NCI-H345 treated with DMSO at 0.1 percent for 48 hours (cell line): ENCODE data around the gene TRAF2.
A peak's percentile ranks its signal among the peaks of the same experiment; 100 is the strongest.
"Not testable (repeated sequence)": the region's sequence is repeated elsewhere in the genome, so short reads cannot be mapped to it uniquely, and the experiment has no call there.

Source experiments
- DNase-seq: peaks from one replicate; lab custom pipeline; 2025; ENCODE audit not compliant: unreplicated experiment; lab: John Stamatoyannopoulos, UW

TRAF2 gene, protein sequence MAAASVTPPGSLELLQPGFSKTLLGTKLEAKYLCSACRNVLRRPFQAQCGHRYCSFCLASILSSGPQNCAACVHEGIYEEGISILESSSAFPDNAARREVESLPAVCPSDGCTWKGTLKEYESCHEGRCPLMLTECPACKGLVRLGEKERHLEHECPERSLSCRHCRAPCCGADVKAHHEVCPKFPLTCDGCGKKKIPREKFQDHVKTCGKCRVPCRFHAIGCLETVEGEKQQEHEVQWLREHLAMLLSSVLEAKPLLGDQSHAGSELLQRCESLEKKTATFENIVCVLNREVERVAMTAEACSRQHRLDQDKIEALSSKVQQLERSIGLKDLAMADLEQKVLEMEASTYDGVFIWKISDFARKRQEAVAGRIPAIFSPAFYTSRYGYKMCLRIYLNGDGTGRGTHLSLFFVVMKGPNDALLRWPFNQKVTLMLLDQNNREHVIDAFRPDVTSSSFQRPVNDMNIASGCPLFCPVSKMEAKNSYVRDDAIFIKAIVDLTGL

DNA sequence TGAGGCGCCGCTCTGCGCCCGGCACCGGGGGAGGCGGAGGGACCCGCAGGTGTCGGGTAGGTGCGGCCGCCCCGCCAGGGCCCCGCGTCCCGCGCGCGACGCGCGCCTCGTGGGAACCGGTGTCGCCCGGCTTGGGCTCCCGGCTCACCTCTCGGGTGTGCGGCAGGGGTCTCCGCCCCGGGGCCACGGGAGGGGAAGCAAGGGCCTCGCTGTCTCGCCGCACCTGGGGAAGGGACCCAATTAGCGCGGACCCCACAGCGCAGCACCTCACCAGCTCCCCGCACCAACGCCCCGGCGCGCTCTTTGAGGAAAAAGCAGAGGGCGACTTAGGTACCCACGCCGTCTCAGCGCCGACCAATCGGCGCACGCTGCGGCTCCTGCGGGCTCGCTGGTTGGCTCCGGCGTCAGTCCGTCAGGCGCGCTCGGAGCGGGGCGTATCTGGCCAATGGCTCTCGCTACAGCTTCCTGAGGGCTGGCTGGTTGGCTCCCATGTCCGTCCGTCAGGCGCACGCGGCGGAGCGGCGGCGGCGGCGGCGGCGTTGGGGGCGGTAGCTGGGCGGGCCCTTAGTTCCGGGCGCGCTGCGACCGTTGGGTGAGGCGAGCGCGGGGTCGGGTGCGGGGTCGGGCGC is at the start of gene TRAF2:
Gene TRAF2, plus strand, starts transcription at position 567 of the 629 bp plus-strand sequence. CDS start 12,225 bp downstream, outside the sequence.
- DNase-seq: peak; percentile 87

DNA sequence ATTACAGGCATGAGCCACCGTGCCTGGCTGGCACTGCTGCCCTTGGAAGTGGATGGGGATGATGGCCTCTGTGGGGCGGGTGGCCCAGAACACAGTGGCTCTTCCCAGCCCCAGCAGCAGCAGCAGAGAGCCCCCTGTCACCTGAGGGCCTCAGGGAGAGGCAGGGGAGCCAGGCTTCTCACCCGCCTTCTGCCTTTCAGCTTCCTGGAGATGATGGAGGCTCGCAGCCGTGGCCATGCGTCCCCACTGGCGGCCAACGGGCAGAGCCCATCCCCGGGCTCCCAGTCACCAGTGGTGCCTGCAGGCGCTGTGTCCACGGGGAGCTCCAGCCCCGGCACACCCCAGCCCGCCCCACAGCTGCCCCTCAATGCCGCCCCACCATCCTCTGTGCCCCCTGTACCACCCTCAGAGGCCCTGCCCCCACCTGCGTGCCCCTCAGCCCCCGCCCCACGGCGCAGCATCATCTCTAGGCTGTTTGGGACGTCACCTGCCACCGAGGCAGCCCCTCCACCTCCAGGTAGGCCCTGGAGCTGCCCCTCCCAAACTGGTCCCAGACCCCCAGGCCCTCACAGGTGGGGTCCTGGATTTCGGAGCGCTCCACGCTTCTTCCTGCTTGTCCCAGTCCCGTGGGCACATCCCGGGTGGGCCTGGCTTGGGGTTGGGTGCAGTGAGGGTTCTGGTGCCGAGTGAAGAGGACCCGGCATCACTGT is 49.0 kb upstream of the TRAF2 start:
- DNase-seq: no peak

DNA sequence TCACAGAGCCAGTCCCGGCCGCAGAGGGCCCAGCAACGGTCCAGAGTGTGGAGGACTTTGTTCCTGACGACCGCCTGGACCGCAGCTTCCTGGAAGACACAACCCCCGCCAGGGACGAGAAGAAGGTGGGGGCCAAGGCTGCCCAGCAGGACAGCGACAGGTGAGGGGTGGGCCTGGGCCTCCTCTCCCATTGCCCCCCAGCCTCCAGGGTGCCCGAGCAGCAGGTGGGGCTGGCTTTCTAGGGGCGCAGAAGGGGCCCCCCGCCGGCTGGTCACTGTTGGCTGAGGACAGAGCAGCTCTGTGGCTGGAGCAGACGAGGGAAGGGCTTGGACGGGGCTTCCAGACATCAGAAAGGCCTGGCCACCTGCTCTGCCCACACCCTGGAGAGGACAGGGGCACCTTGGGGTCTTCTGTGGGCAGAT is 48.4 kb upstream of the TRAF2 start:
- not testable (repeated sequence) for DNase-seq

DNA sequence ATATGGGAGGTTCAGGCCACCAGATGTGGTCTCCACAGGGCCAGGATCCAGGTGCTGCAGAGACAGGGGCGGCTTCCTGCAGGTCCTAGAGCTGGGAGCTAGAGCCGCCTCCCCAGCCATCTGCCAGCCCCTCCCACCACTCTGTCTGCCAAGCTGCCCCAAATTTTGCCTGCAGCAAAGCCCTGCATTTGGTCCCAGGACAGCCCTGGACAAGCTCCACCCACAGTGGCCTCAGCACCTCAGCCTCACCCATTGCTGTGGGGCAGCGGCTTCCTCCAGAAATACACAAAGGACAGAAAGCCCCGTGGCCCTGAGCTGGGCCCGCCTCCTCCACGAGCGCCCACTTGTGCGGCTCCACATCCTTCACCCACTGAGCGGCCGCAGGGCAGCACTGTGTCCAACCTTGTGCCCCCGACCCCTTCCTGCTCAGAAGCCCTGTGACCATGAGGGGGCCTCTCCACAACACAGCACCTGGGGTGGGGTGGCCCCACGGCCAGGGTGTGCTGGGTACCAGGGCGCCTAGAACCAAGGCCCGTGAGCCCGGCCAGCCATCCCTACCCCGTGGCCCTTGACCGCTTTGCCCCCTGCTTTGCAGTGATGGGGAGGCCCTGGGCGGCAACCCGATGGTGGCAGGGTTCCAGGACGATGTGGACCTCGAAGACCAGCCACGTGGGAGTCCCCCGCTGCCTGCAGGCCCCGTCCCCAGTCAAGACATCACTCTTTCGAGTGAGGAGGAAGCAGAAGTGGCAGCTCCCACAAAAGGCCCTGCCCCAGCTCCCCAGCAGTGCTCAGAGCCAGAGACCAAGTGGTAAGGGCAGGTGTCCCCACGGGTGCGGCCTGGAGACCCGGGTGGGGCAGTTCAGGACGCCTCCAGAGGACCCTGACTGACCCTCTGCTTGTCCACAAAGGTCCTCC is 47.7 kb upstream of the TRAF2 start:
- no peak for DNase-seq

DNA sequence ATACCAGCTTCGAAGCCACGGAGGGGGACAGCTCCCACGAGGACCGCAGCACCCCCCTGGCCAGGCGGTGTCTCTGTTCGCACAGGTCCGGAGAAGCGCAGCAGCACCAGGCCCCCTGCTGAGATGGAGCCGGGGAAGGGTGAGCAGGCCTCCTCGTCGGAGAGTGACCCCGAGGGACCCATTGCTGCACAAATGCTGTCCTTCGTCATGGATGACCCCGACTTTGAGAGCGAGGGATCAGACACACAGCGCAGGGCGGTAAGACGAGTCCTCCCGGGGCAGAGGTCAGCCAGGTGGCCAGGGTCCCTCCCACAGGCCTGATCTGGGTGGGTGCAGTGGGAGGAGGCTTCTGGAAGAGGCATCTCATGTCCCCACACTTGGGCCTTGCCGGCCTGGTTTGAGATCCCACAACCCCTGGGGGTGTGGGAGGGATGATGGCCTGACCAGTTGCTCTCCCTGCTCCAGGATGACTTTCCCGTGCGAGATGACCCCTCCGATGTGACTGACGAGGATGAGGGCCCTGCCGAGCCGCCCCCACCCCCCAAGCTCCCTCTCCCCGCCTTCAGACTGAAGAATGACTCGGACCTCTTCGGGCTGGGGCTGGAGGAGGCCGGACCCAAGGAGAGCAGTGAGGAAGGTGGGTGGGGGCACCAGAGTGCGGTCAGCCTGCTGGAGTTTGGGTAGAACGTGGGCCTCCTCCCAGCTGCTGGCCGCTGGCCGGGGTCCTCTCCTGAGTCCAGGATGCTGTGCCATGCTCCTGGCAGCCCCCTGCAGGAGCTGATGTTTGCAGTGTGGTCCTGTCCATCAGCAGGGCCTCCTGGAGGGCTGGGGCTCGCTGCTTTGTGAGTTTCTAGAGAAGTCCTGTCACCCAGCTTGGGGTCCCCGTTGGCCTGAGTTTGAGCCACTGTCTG is 46.8 kb upstream of the TRAF2 start:
- no peak for DNase-seq

DNA sequence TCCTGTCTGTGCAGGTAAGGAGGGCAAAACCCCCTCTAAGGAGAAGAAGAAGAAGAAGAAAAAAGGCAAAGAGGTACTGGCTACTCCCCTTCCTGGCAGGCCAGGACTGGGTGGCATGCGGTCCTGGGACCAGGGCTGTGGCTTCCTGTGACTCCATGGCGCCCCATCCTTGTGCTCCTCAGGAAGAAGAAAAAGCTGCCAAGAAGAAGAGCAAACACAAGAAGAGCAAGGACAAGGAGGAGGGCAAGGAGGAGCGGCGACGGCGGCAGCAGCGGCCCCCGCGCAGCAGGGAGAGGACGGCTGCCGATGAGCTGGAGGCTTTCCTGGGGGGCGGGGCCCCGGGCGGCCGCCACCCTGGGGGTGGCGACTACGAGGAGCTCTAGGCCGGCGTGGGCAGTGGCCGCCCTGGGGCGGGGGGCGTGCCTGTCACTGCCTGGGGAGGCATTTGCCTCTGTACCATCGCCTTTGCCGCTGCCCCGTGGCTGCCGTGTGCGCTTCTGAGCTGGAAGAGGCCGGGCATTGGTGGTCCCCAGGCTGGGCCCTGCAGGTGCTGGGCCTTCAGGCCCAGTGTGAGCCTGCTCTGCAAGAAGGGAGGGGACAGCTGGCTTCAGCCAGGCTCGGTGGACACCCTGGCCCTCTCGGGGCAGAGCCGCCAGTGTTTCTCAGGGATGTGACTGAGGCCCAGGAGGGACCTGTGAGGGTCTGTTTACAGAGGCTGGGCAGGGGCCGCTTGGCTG is 46.0 kb upstream of the TRAF2 start:
- DNase-seq: no peak

DNA sequence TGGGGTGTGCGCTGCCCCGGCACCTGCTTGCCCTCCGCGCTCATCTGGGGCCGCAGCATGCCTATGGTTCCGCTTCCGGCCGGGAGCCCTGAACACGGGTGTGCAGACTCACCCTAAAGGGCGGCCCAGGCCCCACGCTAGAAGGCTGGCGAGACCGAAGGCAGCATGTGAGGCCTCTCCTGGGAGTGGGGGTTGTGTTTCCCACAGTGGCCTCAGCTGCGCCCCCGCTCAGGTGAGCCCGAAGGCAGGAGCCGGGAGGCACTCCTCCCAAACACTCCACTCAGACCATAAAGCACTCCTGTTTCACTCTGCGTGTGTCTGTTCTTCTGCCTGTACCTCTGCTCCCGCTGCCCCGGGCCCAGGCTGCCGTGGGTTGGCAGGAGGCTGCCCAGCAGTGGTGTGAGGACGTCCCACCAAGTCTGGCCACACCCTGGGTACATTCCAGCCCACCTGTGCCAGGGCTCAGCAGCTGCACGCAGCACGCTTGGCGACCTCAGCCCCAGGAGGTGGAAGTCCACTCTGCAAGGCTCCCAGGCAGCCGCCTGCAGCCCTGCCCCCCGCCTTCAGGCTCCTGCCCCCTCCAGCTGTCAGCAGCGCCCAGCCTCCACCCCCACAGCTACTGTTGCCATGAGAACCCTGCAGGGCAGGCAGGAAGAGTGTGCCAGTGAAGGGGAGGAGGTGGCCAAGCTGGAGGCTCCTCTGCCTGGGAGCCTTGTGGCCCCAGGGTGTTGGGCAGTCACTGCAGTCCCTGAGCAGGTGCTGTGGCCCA is 45.3 kb upstream of the TRAF2 start:
- DNase-seq: peak; percentile 69

DNA sequence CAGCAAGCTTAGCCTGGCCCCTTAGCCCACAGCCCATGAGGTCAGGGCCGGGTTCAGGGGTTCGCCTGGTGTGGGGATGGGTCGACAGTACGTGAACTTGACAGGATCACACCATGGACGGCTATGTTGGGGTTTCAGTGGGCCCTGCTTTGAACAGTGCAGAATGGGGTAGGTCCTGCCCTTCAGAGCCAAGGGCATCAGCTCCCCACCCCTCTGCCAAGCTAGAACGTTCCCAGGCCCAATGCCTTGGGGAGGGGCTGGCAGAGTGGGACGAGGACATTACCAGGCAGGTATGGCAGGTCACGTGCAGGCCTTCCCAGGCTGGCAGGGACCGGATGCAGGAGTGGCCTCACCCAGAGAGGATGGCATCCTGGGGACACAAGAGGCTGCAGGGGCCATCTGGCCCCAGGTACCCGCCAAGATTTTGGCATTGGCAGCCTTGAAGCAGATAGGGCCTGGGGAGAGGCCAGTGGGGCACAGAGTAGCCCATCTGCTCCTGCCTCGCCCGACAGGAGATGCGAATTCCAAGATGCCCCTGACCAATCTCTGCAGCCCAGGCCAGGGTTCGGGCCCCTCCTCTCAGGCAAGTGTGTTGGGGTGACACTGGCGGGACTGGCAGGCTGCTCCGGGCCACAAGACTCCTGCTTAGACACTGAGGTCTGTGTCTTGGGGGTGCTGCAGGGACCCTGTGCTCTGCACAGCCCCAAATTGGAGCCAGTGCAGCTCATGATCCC is 44.5 kb upstream of the TRAF2 start:
- DNase-seq: peak; percentile 42

DNA sequence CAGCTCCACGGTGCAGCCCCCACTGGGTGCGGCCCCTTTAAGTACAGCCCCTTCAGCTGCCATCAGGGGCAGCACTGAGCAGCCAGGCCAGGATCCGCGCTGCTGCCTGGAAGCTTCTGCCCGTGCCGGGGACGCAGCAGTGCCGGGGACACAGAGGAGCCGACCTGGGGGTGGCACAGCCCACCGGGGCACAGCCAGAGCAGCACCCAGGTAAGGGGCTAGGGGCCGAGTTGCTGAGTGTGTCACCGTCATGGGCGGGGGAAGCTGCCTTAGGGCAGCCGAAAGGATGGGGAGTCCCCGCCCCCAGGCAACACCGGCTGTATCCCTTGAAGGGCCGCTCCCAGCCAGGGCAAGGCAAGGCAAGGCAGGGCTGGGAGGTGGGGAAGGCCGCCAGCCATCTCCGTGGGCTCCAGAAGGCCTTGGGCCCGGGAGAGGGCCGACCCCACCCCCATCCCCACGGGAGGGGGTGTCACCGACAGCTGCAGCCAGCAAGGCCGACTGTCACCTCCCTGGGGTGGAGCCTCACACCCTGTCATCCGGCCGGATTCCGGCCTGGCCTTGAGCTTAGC is 43.9 kb upstream of the TRAF2 start, which contains the start of gene AJM1:
Gene AJM1, plus strand, starts transcription at position 99 of the 569 bp plus-strand sequence. CDS start 1,937 bp downstream, outside the sequence.
- DNase-seq: peak; percentile 63

DNA sequence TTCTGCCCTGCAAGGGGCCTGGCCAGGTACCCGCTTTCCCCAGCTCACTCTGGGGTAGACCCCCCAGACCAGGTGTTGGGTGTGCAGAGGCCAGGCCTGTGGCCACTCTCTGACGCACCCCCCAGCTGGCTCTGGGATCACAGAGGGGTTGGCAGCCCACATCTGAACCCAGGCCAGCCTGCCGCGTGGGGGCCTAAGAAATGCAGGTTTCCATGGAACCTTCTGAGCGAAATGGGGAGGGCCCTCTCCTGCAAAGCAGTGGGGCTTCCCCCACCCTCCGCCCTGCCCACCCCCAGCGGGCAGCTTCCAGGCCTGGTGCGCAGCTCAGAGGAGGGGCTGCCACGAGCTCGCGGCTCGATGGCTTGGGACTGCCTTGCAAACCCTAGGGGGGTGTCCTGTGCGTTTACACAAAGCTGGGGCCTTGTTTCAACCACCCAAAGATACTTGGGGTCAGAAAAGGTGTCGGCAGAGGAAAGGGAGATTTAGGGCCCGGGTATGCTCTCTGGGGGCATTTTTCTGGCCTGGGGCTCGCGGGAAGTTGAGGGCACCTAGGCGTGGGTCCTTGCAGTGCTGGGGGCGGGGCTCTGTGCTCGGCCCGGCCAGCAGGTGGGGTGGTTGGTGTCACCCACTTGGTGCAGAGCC is 43.0 kb upstream of the TRAF2 start:
- not testable (repeated sequence) for DNase-seq

DNA sequence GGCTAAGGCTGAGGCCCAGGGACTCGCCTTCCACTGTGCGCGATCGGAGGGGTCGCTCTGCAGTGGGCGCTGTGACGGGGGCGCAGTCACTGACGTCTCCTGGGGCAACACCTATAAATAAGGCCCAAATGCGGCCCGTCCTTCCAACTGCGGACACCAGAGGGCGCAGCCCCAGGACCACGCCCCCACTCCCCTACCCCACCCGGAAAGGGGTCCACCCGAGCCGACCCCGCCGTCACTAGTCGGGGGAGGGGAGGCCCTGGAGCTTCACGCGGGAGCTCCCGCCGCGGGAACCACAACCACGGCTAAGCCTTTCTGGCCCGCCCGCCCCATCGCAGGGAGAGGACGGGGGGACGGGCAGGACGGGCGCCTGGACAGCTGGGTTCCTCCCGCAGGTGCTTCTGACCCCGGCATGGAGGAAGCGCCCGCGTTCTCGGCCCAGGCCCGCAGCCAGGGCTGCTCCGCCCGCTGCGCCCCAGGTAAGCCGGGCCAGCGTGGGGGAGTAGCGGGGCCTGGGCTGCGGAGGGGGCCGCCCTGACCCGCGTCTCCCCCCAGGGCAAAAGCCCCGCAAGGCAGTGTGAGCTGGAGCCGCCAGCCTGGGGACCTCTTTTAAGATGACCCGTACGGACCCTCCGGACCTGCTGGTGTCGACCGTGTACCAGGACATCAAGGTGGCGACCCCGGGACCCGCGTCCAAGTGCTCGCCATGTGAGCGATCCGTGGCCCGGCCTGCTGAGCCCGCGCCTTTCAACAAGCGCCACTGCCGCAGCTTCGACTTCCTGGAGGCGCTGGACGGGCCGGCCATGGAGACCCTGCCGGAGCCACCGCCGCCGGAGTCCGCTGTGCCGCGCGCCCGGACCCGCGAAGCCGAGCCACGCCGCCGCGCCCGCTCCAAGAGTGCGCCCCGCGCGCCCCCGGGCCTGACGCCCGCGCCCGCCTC is 42.2 kb upstream of the TRAF2 start:
- DNase-seq: not testable (repeated sequence)

DNA sequence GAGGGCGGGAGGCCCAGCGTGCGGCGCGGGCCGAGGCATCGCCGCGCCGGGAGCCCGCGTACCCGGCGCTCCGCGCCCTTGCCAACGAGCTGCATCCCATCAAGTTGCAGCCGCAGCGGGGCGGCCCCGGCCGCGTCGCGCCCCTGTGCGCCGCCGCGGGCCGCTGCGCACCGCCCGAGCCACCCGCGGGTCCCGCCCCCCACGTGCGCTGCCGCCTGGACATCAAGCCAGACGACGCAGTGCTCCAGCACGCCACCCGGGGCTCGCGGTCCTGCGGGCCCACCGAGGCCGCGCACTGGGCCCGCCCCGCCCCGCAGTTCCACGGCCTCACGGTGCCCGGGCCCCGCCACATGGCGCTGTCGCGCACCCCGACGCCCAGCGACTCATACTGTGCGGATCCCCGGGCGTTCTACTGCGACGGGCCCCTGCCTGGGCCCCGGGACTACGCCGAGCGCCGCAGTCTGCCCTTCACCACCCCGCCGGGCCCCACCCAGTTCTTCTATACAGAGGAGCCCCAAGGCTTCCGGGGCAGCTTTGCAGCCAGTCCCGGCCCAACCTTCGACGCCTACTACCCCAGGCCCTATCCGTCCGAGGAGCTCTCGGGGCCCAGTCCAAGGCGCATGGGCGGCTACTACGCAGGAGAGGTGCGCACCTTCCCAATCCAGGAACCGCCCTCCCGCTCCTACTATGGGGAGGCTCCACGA is 41.4 kb upstream of the TRAF2 start:
- DNase-seq: no peak

DNA sequence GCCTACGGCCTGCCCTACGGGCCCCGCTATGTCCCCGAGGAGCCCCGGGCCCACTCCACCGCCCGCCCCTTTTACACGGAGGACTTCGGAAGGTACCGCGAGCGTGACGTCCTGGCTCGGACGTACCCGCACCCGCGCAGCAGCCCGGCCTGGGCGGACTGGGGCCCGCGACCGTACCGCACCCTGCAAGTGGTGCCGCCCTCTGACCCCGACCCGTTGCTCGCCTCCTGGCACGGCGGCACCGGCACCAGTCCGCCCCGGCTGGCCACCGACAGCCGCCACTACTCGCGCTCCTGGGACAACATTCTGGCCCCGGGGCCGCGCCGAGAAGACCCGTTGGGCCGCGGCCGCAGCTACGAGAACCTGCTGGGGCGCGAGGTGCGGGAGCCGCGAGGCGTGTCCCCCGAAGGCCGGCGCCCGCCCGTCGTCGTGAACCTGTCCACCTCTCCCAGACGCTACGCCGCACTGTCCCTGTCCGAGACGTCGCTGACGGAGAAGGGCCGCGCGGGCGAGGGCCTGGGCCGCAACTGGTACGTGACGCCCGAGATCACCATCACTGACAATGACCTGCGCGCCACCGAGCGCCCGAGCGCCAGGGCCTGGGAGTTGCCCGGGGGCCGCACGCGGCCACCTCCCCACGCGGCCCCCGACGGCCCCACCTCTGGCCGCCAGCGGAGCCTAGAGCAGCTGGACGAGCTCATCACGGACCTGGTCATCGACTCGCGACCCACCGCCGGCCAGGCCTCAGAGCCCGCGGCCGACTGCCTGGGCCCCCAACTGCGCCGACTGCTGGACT is 40.7 kb upstream of the TRAF2 start:
- DNase-seq: no peak
